ENCODE data around the gene TBX5.

TBX5 gene

GRCh38 chr12:114434341-114434740, 28.4 kb upstream of the TBX5 start:
- DNase-seq (ENCODE audit: insufficient read length, low spot score) (no peak), FAIRE-seq (no peak)

- no peak for FAIRE-seq
- no peak for DNase-seq (ENCODE audit: insufficient read length, low spot score)
Observed at GRCh38 chr12:114431902-114432301, 26.0 kb upstream of the TBX5 start.

DNA sequence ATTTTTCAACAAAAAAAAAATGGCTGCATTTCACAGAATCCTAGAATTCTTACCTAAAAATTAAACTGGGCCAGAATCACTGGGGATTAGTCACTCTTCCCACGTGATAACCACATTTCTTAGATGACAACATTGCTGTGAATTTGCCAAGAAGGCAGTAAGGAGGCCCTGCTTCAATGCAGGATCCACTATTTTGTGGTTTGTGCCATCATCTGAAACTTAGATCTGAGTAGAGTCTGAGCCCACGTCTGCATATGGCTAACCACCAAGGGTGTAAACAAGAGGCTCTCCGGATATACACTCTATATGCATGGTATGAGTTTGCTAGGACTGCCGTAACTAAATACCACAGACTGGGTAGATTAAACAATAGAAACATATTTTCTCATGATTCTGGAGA, 24.4 kb upstream of the TBX5 start:
- FAIRE-seq (no peak), DNase-seq (ENCODE audit: insufficient read length, low spot score) (no peak)

DNA sequence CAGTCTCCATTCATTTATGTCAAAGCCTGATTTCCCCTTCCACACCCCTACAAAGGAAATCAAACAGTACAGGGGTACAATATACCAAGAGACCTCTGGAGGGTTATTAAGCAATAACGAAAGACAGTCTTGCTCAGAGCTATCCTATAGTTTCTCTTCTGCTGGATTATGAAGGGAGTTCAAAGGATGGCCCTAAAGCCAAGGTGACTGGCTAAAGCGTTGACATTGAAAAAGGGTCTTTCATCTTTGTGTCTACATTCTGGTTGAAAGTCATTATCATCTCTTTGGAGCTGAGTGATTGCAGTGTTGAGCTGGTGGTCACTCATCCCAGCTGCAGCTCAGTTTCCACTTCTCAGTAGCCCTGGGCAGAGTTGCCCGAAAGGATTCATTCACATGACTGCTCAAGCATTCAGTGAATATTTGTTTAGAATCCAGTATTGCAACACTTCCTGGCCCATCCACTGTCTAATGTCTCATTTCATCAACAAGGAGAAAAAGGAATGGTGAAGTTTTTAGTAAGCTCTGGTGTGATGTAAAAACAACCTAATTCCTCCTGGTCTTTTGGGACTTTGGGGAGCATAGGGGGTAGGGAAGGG, 19.2 kb upstream of the TBX5 start:
- no peak for FAIRE-seq

DNA sequence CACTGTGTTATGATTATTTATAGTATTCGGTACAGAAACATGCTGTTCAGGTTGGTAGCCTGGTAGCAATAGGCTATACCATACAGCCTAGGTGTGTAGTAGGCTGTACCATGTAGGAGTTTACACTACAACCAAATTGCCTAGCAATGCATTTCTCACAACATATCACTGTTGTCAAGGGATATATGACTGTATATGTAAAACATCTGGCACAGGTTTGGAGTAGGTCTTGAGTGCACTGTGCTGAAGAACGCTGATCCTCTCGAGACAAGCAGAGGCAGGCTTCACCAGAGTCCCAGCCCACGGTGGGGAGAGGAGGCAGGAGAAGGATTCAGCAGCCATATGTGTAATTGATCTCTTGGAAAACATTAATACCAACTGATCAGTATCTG, 15.0 kb upstream of the TBX5 start:
- FAIRE-seq (no peak), DNase-seq (ENCODE audit: insufficient read length, low spot score) (no peak)

More for the DNA sequence above, 19.2 kb upstream of the TBX5 start:
- DNase-seq (ENCODE audit: insufficient read length, low spot score) = no peak

GRCh38 chr12:114420182-114420943, 14.4 kb upstream of the TBX5 start:
- no peak for FAIRE-seq
- no peak for DNase-seq (ENCODE audit: insufficient read length, low spot score)

- DNase-seq (ENCODE audit: insufficient read length, low spot score) (no peak), FAIRE-seq (no peak)
Observed at GRCh38 chr12:114416028-114416427, 10.1 kb upstream of the TBX5 start.

GRCh38 chr12:114415525-114415868, 9.6 kb upstream of the TBX5 start:
- DNase-seq (ENCODE audit: insufficient read length, low spot score) (no peak), FAIRE-seq (no peak)

DNA sequence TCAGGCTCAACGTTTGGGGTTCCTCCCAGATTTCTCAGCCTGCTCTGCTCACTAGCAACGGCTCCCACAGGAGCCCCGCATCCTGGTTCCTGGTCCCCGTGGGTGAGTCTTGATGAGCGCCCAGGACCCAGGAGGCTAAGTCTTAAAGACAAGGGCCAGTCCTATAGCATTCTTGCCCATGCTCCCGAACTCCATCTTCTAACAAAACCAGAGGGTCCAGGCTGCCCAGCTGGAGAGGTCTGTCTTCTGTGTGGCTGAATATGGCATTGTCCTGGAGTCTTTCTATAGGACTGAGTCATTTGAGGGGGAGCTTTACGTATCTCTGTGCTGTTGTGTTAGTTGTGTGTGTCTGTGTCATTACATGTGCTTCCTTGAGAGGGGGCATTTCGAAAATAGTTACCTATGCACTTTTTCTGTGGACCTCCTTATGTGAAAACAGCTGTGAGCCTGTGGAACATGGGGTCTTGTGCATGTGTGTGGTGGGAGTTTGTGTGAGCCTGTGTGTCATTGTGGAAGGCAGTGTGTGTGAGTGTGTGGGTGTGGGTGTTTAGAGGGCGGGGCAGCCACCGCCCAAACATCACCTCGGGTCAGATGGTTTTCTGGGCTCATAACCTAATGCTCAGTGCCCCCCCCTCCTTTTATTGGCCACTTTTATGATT, 9.1 kb upstream of the TBX5 start:
- FAIRE-seq = no peak
- no peak for DNase-seq (ENCODE audit: insufficient read length, low spot score)

GRCh38 chr12:114414031-114414865, 8.3 kb upstream of the TBX5 start:
- no peak for DNase-seq (ENCODE audit: insufficient read length, low spot score)
- FAIRE-seq = no peak

DNA sequence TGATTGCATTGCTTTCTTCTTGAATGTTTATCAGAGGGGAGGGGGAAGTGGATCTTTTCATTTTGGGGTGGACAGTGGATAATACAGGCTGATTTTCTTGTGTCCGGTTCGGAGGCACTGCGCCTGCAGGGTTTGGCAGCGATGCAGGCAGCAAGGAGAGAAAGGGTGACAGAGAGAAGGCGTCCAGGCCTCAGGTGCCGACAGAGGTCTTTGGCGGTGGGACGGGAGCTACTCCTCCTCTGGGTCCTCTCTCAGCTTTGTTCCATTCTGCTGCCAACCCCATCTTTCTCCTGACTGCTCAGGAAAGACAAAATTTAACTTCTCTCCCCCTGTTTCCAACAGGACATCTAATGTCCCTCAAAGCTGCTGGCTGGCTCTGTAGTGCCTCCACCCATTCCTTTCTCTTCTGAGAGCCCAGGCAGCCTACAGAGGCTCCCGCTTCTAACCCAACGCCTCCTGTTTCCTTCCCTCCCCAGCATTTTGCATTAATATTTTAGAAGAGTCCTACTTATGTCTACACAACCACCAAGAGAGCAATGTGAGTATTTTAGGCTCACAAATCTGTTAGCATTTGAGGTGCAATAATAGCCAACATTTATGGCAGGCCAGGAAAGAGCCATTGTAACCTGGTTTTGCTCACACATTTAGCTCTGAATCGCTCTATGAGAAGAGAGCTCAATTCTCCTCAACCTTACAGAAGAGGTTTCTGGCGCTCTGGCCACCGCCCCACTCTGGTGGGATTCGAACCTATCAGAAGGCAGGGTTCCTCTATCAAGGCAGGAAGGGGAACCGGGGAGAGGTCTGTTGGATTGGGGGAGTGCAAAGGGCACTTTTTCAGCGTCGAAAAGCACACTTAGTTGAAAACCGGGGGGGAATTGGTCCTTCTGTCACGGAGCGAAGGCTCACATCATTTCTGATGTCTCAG, 7.1 kb upstream of the TBX5 start:
- no peak for FAIRE-seq
- DNase-seq (ENCODE audit: insufficient read length, low spot score) = no peak

DNA sequence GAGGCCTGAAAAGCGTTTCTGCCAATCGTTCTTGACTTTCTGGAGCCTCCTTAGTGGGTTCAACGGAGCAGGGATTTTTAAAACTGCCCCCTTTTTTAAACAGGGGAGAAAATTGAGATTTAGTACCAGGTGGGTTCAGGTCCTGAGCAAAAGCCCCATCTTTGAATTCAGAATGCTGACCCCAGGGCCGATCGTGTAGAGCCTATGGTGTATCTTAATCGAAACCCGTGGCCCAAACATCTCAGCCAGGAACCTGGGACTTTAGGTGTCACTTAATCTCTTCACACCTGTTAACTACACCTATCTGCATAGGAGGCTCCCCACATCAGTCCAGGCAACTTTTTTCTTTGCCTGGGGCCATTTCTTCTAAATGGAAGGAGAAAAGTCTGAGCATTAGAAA, 6.4 kb upstream of the TBX5 start:
- FAIRE-seq (no peak), DNase-seq (ENCODE audit: insufficient read length, low spot score) (no peak)

DNA sequence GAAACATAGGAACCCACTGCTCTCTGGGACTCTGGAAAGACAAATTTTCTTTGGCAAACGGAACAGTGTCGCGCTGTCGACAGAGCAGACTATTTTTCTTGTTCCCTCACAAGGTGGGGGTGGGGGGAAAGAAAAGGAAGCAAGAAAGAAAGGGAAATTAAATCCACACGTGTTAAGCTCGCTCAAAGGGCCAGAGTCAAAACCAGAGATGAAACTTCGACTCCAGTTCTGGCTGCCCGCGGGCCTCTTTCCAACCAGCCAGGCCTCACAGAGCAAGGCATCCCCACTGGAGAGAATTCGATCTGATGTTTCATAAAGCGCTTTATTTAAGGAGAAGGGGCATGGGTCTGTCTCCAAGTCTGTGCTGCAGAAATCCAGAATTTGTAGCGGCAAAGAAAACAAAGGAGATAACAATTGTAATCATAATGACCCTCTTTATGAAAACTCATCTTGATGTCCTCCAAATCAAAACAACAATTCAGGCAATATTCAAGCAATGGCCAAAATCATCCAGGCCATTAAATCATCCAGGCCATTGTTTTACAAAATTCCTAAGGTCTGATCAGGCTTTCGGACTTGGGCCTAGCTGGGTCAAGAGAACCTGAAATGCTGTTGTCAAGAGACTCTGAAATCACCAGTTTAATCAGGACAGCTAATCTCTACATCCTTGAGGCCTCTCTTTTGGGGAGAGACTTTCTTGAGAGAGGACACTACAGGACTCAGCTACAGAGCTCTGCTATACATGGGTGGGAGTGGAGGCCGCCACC, 5.3 kb upstream of the TBX5 start:
- FAIRE-seq = no peak
- DNase-seq (ENCODE audit: insufficient read length, low spot score) = no peak

GRCh38 chr12:114409852-114410600, 4.1 kb upstream of the TBX5 start:
- FAIRE-seq = no peak
- no peak for DNase-seq (ENCODE audit: insufficient read length, low spot score)

- no peak for FAIRE-seq
- no peak for DNase-seq (ENCODE audit: insufficient read length, low spot score)
Observed at GRCh38 chr12:114408886-114409851, 3.2 kb upstream of the TBX5 start.

DNA sequence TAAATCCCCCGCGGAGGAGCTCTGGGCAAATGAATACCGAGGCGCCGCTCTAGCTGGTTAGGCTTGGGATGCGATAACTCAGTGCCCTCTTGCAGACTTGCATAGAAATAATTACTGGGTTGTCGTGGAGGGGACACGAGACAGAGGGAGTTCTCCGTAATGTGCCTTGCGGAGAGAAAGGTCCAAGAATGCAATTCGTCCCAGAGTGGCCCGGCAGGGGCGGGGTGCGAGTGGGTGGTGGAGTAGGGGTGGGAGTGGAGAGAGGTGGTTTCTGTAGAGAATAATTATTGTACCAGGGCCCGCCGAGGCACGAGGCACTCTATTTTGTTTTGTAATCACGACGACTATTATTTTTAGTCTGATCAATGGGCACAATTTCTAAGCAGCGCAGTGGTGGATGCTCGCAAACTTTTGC, 2.5 kb upstream of the TBX5 start:
- FAIRE-seq (no peak), DNase-seq (ENCODE audit: insufficient read length, low spot score) (no peak)

GRCh38 chr12:114407842-114408411, 2.0 kb upstream of the TBX5 start:
- FAIRE-seq = no peak
- no peak for DNase-seq (ENCODE audit: insufficient read length, low spot score)
